ENCODE data around the gene PSMD13.
"Not testable (repeated sequence)": the region's sequence is repeated elsewhere in the genome, so short reads cannot be mapped to it uniquely, and the experiment has no call there.

Gene PSMD13

DNA sequence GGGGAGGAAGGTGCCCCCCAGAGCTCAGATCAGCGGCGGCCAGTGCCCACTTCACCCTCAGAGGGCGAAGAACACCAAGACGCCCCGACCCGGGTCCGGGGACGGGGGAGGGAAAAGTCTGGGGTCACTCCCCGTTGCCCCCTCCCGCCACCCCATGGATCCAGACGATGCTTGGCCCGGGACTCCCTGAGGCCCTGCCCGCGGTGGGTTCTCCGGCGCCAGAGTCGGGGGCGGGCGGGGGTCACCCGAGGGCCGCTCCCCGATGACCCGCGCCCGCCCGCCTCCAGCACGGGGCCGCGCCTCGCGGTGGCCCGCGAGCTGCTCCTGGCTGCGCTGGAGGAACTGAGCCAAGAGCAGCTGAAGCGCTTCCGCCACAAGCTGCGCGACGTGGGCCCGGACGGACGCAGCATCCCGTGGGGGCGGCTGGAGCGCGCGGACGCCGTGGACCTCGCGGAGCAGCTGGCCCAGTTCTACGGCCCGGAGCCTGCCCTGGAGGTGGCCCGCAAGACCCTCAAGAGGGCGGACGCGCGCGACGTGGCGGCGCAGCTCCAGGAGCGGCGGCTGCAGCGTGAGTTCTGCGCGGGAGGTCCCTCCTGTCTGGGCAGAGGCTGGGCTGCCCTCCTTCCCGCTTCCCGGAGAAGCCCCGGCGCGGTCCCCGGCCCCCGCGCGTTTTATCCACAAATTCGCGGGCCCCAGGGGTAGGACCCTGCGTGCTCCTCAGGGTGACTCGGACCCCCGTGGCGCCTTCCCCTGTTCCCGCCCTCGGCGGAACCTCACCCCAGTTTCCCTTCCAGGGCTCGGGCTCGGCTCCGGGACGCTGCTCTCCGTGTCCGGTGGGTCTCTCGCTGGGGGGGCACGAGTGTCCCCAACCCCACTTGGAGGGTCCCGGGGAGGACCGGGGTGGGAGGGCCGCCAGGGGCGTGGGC, 42.5 kb downstream of the PSMD13 start:
- no peak for DNase-seq

DNA sequence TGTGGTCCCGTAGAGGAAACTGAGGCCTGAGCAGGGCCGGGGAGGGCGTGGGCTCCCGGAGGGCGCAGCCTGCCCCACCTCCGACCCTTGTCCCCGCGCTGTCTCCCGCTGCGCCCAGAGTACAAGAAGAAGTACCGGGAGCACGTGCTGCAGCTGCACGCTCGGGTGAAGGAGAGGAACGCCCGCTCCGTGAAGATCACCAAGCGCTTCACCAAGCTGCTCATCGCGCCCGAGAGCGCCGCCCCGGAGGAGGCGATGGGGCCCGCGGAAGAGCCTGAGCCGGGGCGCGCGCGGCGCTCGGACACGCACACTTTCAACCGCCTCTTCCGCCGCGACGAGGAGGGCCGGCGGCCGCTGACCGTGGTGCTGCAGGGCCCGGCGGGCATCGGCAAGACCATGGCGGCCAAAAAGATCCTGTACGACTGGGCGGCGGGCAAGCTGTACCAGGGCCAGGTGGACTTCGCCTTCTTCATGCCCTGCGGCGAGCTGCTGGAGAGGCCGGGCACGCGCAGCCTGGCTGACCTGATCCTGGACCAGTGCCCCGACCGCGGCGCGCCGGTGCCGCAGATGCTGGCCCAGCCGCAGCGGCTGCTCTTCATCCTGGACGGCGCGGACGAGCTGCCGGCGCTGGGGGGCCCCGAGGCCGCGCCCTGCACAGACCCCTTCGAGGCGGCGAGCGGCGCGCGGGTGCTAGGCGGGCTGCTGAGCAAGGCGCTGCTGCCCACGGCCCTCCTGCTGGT, 43.4 kb downstream of the PSMD13 start:
- peak; percentile 65 to 70 for DNase-seq

DNA sequence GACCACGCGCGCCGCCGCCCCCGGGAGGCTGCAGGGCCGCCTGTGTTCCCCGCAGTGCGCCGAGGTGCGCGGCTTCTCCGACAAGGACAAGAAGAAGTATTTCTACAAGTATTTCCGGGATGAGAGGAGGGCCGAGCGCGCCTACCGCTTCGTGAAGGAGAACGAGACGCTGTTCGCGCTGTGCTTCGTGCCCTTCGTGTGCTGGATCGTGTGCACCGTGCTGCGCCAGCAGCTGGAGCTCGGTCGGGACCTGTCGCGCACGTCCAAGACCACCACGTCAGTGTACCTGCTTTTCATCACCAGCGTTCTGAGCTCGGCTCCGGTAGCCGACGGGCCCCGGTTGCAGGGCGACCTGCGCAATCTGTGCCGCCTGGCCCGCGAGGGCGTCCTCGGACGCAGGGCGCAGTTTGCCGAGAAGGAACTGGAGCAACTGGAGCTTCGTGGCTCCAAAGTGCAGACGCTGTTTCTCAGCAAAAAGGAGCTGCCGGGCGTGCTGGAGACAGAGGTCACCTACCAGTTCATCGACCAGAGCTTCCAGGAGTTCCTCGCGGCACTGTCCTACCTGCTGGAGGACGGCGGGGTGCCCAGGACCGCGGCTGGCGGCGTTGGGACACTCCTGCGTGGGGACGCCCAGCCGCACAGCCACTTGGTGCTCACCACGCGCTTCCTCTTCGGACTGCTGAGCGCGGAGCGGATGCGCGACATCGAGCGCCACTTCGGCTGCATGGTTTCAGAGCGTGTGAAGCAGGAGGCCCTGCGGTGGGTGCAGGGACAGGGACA, 44.1 kb downstream of the PSMD13 start:
- no peak for DNase-seq

DNA sequence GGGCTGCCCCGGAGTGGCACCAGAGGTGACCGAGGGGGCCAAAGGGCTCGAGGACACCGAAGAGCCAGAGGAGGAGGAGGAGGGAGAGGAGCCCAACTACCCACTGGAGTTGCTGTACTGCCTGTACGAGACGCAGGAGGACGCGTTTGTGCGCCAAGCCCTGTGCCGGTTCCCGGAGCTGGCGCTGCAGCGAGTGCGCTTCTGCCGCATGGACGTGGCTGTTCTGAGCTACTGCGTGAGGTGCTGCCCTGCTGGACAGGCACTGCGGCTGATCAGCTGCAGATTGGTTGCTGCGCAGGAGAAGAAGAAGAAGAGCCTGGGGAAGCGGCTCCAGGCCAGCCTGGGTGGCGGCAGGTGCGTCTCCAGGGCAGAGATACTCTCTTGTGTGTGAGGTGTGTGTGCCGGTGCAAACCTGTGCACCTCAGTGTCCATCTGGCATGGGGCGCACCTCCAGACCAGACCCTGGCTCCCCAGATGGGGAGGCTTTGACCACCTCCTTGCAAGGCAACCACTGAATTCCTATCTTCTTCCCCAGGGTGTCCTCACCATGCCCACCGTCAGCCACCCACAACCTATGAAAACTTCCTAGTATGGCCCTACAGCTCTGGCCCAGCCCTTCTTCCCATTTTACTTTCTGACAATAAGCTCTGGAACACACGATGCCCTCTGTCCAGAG, 44.8 kb downstream of the PSMD13 start:
- DNase-seq, result no peak

DNA sequence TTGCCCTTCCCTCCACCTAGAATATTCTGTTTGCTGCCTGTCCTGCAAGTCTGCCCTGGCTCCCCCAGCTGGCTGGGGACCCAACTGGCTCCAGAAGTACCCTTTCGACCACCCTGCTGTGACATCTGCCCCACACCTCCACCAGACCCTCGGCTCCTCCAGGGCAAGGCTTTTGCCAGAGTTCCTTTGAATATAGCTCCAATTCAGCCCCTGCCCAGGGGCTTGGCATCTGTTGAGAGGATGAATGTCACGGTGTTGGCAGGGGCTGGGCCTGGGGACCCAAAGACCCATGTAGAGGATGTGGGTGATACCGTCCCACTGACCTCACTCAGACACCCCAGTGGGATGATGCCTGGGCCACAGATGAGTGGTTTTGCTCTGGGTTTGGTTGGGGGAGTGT, 45.4 kb downstream of the PSMD13 start:
- DNase-seq, result no peak

DNA sequence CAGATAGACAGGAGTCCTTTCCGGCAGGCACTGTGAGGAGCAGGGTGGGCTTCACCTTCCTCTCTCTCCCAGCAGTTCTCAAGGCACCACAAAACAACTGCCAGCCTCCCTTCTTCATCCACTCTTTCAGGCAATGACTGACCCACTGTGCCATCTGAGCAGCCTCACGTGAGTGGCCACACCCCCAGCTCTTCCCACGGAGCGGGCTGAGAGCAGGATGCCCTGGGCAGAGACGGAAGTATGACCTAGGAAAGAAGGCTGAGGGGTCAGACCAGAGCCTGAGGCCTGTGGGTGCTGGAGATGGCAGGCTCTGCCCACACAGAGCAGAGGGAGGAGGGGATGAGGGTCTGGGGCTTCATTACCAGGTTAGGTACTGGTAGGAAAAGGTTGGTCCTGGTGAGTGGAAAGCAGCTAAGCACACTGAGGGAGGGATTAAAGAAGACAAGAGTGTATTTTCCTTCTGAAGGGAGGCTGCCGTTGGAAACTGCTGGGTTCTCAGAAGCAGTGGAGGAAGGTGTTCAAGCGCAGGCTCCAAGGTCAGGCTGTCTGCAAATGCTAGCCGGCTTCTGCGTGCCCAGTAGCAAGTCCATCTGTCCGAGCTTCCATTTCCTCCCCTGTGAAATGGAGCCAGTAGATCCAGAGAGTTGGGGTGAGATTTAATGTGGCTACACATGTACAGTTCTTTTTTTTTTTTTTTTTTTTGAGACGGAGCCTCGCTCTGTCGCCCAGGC, 46.0 kb downstream of the PSMD13 start:
- DNase-seq, result no peak

DNA sequence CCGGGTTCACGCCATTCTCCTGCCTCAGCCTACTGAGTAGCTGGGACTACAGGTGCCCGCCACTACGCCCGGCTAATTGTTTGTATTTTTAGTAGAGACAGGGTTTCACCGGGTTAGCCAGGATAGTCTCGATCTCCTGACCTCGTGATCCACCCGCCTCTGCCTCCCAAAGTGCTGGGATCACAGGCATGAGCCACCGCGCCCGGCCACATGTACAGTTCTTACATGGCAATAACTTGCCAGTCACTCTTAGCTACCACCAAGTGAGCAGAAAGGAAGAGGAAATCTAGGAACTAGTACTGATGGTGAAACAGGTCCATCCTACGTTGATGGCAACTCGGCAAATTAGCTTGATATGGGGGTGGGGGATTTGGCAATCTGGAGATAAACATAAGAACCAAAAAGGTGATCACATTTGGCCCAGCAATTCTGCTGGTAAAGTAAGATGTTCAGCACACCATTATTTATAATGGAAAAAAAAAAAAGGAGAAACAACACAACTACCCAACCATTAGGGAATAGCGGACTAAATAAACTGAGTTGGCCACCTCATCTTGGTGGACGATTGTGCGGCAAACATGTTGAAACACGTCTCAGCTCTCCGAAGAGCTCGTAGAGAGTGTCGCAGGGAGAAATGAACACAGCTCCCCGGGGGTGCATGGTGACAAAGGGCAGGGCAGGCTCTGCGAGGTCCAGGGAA, 46.8 kb downstream of the PSMD13 start:
- DNase-seq, result no peak

DNA sequence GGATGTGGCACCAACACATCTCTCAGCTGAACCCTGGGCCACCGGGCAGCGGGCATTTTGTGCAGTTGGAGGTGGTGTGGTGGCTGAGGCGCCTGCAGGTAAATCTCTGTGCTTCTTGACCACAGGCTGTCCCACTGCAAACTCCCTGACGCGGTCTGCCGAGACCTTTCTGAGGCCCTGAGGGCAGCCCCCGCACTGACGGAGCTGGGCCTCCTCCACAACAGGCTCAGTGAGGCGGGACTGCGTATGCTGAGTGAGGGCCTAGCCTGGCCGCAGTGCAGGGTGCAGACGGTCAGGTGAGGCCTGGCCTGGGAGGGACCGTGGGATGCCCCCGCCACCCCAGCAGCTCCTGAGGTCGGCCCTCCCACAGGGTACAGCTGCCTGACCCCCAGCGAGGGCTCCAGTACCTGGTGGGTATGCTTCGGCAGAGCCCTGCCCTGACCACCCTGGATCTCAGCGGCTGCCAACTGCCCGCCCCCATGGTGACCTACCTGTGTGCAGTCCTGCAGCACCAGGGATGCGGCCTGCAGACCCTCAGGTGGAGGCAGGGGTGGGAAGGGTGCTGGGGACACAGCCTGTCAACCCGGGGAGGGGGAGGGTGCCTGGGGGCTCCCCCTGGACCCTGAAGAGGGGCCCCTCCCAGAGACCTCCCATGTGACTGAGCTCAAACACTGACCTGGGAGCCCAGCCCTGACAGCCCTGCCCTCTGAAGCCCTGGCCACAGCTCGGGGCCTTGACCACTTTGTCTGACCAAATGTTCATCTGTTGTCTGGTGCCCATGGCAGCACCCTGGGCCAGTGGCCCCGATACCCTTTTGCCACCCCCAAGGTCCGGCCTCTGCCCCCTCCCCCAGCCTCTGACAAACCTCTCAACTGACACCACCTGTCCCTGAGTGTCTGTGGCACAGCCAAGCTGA, 47.6 kb downstream of the PSMD13 start:
- no peak for DNase-seq

DNA sequence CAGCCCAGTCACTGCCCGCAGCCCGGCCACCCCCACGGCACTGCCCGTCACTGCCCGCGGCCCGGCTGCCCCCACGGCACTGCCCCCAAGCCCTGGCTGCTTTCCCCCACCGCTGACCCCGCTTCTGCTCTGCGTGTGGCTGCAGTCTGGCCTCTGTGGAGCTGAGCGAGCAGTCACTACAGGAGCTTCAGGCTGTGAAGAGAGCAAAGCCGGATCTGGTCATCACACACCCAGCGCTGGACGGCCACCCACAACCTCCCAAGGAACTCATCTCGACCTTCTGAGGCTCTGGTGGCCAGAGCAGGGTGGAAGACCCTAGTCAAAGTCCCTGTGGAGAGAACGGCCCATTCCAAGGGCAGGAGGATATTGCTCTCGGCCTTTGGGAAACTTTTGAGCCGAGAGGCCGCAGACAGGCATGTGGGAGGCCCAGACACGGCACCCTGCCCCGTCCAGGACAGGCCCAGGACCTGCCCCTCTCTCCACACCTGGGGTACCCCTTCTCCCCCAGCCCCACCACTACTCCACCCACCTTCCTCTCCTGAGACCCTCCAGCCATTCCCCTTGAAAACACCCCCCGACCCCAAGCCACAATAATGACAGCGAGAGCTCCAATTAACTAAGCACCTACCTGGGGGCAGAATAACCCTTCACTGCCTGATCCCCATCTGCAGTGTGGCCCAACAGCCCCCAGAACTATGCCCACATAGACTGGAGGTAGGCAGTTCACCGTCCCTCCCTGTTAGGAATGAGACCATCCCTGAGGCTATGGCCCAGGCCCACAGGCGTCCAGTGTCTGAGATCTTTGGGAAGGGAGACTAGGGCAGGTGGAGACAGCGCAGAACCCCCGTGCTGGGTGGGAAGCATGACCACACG, 48.5 kb downstream of the PSMD13 start:
- no peak for DNase-seq

DNA sequence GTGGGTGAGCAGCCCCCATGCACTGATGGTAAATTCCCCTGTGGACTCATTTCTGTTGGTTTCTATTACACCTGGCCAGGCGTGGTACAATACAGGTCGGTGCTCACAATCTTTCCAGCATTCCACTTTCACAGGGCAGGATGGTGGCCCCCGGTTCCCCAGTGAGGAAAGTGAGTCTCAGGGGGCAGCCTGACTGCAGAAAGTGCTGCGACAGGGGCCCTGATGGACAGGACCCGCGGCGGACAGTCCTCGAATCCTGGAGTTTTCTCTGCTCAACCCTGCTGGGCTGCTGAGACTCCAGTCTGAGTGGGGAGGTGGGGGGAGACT, 49.1 kb downstream of the PSMD13 start:
- no peak for DNase-seq

DNA sequence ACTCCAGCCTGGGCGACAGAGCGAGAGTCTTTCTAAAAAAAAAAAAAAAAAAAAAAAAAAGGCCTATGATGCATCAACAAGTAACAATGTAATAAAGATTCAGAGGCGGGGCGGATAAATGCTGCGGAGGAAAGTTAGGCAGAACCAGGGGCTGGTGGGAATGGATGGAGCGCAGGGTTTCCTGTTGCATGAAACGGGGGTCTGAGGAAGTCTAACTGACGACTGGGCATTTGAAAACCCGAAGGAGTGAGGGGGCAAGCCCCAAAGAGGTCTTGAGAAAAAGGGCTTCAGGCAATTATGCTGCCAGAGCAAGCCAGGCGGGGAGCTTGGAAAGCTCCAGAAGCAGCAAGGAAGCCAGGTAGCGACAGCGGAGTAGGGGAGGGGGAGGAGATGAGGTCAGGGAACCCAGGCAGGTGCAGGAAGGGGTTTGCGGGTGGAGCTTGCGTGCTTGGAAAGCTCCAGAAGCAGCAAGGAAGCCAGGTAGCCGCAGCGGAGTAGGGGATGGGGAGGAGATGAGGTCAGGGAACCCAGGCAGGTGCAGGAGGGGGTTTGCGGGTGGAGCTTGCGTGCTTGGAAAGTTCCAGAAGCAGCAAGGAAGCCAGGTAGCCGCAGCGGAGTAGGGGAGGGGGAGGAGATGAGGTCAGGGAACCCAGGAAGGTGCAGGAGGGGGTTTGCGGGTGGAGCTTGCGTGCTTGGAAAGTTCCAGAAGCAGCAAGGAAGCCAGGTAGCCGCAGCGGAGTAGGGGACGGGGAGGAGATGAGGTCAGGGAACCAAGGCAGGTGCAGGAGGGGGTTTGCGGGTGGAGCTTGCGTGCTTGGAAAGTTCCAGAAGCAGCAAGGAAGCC, 50.4 kb downstream of the PSMD13 start:
- not testable (repeated sequence) for DNase-seq

DNA sequence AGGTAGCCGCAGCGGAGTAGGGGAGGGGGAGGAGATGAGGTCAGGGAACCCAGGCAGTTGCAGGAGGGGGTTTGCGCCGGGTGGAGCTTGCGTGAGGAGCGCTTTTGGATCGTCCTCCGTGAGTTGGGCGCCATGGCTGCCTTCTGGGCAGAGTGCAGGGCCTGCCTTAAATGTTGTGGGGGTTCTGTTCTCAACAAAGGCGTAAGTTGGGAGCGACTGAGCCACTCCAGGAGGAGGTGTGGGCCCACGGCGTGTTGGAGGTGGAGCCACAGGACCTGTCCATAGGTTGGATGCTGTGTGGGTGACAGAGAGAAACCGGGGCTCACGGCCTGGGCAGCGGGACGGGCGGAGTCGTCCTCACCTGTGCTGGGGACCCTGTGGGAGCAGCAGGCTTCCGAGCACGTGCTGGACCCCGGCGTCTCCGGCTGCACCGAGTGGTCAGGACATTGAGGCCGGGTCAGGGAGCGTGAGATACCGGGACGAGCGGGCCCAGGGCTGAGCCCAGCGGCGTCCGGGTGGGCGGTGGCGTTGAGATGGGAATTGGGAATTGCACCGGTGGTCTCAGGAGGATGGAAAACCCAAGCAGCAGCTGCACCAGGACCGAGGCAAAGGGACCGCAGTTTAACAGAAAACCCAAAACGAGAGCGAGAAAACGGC, 51.2 kb downstream of the PSMD13 start:
- DNase-seq, result no peak

DNA sequence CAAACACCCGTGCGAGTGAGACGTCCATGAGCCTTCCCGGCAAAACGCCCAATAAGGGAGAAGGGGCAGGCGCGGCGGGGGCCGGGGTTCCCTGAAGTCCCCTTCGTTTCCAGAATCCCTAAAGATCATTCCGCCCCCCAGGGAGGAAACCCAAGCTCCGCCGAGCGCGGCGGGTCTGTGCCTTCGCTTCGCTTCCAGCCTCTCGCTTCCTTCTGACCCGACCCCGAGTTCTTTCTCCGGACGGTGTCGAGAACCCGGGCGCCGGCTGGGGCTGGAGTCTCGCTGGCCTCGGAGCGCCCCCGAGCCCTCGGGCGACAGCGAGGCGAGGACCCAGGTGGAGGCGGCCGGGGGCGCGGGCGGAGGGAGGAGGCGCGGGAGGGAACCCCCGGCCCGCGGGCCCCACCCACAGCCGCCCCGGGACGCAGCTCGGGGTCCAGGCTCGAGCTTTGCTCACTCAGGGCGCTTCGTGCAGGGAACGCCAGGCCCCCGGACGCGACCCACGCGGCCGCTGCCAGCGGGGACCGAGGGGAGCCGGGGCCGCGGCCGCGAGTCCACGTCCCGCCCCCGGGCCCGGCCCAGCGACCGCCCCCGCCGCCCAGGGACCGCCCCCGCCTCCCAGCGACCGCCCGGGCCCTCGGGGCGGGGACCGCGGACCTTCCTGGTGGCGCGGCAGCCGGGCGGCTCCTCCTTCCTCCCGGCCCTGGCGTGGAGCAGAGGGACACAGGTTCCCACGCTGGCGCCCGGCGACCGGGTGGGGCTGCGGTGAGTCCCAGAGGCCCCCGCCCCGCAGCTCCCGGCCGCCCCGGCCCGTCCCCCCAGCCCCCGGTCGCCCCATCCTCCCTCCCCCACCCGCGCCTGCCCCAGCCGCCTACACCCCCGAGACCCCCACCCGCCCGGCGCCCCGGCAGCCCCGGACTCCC, 52.0 kb downstream of the PSMD13 start, which contains the start of gene PGGHG:
Gene PGGHG, plus strand, starts transcription at position 649 of the 920 bp plus-strand sequence. CDS start 691 bp downstream, outside the sequence.
- DNase-seq, result peak; percentile 25 to 55

DNA sequence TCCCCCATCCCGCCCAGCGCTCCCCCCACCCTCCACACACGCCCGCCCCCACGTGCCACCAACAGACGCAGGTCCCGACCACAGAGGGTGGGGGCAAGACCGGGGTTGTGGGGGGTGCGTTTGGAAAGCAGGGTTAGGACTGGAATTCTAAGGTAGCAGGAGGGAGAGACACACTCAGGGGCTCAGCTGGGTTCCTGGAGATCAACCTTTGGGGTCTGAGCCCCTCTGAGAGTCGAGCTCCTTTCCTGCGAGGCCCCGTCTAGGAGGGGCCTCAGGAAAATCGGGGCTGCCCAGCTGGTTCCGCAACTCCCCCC, 52.6 kb downstream of the PSMD13 start:
- no peak for DNase-seq

DNA sequence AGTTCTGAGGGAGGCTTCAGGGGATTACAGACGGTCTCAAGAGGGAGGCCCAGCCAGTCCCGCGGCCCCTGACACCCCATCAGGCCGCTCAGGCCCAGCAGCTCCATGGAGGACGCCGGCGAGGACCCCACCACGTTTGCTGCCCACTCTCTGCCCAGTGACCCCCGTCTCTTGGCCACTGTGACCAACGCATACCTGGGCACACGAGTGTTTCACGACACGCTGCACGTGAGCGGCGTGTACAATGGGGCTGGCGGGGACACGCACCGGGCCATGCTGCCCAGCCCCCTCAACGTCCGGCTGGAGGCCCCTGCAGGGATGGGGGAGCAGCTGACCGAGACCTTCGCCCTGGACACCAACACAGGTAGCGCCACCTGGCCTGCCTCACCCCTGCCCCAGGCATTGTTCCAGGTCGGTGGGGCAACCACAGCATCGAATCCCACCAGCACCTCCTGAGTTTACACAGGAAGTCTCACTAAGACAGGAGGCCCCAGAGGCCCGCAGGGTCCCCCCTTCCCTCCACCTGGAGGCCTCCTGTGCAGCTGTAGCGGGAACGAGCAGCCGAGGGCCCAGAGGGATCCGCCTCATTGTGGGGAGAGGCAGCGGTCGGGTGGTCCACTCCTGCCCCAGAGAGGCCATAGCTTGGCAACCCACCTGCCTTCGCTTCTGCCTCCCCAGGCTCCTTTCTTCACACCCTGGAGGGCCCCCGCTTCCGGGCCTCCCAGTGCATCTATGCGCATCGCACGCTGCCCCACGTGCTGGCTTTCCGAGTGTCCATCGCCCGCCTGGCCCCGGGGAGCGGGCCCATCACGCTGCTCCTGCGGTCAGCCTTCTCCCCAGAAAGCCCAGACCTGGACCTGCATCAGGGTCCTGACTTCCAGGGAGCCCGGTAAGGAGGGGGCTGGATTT, 53.2 kb downstream of the PSMD13 start:
- DNase-seq, result no peak
